GM19351 (cell line): ENCODE data around the gene HSD17B12.
A peak's percentile ranks its signal among the peaks of the same experiment; 100 is the strongest.
"Not testable (repeated sequence)": the region's sequence is repeated elsewhere in the genome, so short reads cannot be mapped to it uniquely, and the experiment has no call there.

Source experiments
- ATAC-seq: cut with Tn5 transposase; IDR thresholded peaks from one replicate; pipeline ENCODE4 v1.9.1; 2021; ENCODE audit warnings: mild to moderate bottlenecking, moderate library complexity; ENCODE audit not compliant: unreplicated experiment

The HSD17B12 gene

GRCh38 chr11:43680521-43681400 lies at the start of gene HSD17B12:
Gene HSD17B12, plus strand, starts transcription at chr11:43680738. Its CDS starts 90 bp downstream, at chr11:43680828.
- peak; percentile 93 for ATAC-seq

DNA sequence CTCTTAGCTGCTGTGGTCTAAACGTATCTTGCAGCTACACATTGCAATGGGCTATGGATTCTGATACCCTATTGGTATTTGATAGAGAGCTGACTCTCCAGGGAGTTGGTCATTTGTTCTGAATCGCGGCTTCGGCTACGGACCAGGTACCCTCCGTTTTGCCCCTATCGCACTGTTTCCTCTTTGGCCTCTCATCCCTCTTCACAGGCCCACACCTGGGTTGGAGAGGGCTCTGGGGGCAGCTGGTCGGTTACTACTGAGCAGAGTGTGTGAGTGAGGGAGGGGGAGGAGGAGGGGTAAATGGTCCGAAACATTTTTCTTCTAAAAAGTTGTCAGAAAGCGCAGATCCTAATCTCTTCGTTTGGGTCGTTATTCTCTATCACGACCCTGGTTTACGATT lies 48.8 kb upstream of the HSD17B12 start:
- no peak for ATAC-seq

GRCh38 chr11:43632181-43632580 lies 48.4 kb upstream of the HSD17B12 start:
- no peak for ATAC-seq

DNA sequence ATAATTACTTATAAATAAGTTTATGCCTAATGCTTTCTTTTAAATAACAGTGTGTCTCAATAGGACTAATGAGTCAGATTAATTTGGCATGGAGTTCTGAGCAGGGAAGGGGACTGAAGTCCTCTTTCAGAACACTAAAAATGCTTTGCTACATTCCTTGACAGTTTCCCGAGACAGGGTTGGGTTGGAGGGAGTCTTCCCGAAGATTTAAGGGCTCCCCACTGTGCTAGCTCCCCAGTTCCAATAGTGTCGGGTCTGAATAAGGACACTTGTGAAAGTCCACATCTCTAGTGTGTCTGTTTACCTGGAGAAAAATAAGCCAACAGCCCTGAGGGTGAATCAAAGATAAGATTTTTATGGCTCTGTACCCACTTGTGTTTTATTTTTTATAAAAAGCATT lies 41.8 kb upstream of the HSD17B12 start:
- no peak for ATAC-seq

- ATAC-seq = no peak
These were observed 41.3 kb upstream of the HSD17B12 start for GRCh38 chr11:43639224-43639623.

GRCh38 chr11:43639920-43640319 lies 40.6 kb upstream of the HSD17B12 start:
- no peak for ATAC-seq

- ATAC-seq = peak; percentile 99
These were observed 36.5 kb upstream of the HSD17B12 start for GRCh38 chr11:43643898-43644620.

DNA sequence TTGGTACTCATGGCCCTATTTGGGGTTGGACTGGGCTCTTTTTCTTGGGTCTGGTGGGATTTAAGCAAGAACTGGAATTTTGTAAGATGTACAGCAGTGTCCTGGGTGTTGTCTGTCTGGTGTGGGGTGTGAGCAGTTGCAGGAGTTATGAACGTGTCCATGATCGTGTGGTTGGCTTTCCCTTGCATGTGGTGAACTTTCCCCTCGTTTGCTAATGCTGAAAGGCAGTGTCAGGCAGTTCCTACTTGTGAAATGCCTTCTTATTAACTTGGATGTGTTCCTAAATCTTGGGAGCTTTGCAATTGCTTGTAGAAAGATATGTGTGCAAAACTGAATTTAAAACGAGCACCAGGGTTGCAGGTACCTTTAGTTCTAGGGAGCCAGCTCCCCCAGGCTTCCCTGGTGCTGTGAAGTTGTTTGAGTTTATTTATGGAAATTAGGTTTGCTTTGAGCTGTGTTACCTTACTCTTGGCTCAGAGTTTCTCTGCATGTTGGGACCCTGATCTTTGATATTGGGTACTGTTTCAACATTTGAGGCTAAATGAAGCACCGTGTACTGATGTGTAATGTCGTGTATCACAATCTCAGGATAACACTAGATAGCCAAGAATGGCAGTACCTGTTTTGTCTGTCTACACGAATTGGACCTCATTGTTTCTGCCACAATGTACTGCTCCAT lies 35.8 kb upstream of the HSD17B12 start:
- ATAC-seq = no peak

DNA sequence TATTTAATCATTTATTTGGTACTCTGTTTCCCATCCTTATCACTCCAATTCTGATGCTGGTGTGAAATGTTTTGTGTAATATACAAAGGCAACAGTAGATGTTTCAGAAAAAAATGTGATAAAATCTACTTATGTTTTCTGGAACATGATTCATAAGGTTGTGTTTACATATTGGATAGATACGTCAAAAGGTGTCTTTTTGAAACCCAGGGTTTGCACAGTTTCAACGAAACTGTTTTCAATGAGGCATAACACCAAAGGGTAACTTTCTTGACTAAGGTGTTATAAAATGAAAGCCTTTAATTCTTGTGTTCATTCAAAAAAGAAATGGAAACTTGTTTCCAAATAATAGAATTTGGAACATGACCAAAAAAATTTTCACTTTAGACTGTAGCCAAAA lies 33.8 kb upstream of the HSD17B12 start:
- ATAC-seq = no peak

DNA sequence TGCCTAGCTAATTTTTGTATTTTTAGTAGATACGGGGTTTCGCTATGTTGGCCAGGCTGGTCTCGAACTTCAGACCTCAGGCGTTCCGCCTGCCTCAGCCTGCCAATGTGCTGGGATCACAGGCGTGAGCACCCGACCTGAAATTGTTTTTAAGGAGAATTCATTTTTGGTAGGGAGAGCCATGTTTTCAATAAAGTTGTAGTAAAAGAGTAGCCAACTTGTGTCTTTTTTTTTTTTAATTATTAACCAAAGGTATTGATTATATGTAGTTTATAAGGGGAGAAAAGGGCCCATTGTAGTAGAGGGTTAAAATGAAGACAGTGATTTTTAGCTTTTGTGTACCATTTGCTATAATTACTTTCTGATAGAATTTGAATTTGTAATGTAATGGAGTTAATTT lies 31.6 kb upstream of the HSD17B12 start:
- ATAC-seq = no peak

- ATAC-seq = no peak
These were observed 31.0 kb upstream of the HSD17B12 start for GRCh38 chr11:43649501-43649900.

GRCh38 chr11:43649921-43650320 lies 30.6 kb upstream of the HSD17B12 start:
- ATAC-seq = no peak

DNA sequence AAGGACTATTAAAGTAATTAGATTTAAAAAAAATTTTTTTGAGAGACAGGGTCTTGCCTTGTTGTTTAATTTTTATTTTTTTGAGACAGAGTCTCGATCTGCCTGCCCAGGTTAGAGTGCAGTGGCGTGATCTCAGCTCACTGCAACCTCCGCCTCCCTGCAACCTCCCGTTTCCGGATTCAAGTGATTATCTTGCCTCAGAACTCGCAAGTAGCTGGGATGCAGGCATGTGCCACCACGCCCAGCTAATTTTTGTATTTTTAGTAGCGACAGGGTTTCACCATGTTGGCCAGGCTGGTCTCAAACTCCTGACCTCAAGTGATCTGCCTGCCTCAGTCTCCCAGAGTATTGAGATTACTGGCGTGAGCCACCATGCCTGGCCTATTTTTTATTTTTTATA lies 17.5 kb upstream of the HSD17B12 start:
- ATAC-seq = not testable (repeated sequence)

DNA sequence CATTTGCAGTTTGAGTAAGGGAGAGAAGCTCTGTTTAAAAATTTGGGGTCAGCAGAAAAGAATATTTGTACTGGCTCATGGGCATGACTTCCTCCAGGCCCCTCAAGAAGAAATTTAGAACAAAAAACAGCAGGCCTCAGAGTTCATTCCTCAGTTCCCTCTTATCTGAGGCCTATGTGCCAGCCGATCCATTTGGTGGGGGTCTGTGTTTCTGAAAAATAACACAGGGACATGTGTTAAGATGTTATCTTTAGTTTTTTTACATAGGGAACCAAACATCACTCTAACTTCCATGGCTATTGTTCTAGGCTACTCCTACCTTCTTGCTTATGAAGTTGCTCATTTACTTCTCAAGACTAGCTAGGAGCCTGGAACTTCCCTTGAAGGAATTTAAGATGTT lies 16.2 kb upstream of the HSD17B12 start:
- ATAC-seq = no peak

- ATAC-seq = not testable (repeated sequence)
These were observed 9.3 kb upstream of the HSD17B12 start for GRCh38 chr11:43671284-43671683.

- no peak for ATAC-seq
These were observed 6.0 kb upstream of the HSD17B12 start for GRCh38 chr11:43674560-43674959.

DNA sequence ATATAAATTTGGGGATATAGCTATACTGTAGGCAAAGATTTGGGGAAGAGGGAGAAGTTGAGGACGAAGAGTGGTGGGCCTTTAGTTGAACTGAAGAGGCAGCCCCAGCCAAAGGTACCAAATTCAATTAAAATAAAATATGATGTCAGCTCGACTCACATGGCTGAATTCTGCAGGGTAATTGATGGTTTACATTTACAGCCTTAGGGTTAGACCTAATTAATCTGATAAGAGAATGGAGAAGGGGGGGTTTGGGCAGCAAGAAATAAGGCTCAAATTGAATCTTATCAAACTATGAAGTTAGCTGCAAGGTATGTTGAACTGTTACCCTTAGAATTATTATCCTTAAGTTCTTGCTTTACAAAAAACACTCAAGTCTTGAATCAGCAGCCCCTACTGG lies 3.6 kb upstream of the HSD17B12 start:
- no peak for ATAC-seq

DNA sequence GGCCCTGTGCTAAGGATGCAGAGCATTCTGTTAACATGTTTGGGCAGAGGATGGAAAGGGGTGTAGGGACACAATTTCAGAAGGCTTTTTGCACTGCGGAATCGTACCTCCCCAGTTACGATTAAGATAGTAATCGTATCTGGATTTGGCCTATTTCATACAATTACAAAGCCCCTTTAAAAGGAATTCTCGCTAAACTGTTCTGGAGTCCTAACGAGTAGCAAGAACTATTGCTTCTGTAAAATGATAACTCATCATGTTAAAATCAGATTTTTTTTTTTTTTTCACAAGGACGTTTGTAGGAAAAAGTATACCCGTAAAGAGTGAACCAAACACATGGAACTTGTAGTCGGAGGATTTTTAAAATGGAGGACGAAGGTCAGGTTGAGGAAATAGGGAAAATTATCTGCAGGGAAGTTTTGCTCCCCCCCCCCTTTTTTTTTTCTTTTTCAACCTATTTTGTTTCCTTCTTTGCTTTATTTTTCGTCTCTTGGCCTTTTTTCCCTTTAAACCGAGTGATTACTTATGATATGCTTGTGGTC lies 934 bp downstream of the HSD17B12 start:
- ATAC-seq = no peak

DNA sequence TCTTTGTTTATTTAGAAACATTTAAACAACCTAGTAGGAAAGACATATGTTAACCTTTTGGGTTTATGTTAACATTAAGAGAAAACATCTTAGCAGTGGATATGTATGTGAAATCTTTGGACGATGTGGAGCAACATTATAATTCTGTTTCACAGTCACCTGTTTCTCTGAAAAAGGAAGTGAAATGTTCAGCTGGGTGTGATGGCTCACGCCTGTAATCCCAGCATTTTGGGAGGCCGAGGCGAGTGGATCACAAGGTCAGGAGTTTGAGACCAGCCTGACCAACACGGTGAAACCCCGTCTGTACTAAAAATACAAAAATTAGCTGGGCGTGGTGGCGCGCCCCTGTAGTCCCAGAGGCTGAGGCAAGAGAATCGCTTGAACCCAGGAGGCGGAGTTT lies 1.5 kb downstream of the HSD17B12 start:
- ATAC-seq = not testable (repeated sequence)

DNA sequence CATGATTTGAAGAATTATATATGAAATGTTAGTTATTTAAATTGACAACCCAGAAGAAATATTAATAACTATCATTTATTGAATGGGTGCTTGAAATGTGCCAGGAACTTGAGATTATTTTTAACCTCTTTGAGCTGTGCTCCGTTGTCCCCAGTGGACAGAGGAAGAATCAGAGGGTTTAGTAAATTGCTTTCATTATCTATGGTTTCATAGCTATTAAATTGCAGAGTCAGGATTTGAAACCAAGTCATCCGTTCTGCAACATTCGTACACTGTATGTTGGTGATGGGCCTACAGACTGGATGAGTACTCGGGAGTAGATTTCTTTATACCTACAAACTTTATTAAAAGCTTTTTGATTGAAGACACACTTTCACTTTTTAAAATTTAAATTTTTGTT lies 4.9 kb downstream of the HSD17B12 start:
- ATAC-seq = no peak

DNA sequence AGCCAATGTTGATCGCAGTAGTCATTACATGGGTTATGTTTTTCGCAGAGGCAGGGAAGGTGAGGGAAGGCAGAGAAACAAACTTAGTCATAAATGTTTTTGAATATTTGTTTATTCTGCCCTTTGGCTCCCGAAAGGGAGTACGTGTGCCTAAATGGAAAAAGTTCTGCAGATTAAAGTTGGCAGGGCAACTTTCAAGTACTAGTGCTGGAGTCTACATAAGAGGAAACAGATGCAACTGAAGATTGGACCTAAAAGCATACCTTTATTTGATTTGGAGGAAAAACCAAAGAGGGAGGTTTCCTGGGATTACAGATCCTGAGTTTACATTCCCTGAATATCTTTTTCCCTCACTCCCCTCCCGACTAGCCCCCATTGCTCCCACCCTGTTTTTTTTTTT lies 5.7 kb downstream of the HSD17B12 start:
- ATAC-seq = no peak
